GM21723 (cell line): Measurements from ENCODE around the gene GNPNAT1.
A peak's percentile ranks its signal among the peaks of the same experiment; 100 is the strongest.

Experiments
- ATAC-seq: cut with Tn5 transposase; IDR thresholded peaks from one replicate; pipeline ENCODE4 v1.9.1; 2021; ENCODE audit warnings: mild to moderate bottlenecking, moderate library complexity; ENCODE audit not compliant: unreplicated experiment

GNPNAT1 gene

GRCh38 chr14:52791223-52792096 lies at the start of gene GNPNAT1:
TSS of gene GNPNAT1 (minus strand) at chr14:52791607. CDS start at chr14:52784650, 6,957 bp downstream.
- ATAC-seq: peak; percentile 90

- ATAC-seq: no peak
These were observed 49.5 kb upstream of the GNPNAT1 start for GRCh38 chr14:52840877-52841276.

- no peak for ATAC-seq
These were observed 46.0 kb upstream of the GNPNAT1 start for GRCh38 chr14:52837451-52837850.

- ATAC-seq: no peak
These were observed 44.7 kb upstream of the GNPNAT1 start for GRCh38 chr14:52836063-52836462.

GRCh38 chr14:52835122-52835903 lies 43.9 kb upstream of the GNPNAT1 start:
- no peak for ATAC-seq

- no peak for ATAC-seq
These were observed 43.0 kb upstream of the GNPNAT1 start for GRCh38 chr14:52834440-52834842.

- ATAC-seq: no peak
These were observed 42.5 kb upstream of the GNPNAT1 start for GRCh38 chr14:52833891-52834290.

- no peak for ATAC-seq
These were observed 38.2 kb upstream of the GNPNAT1 start for GRCh38 chr14:52829527-52830185.

- ATAC-seq: no peak
These were observed 36.0 kb upstream of the GNPNAT1 start for GRCh38 chr14:52827426-52827825.

- no peak for ATAC-seq
These were observed 33.7 kb upstream of the GNPNAT1 start for GRCh38 chr14:52825085-52825484.

GRCh38 chr14:52824462-52824861 lies 33.1 kb upstream of the GNPNAT1 start:
- ATAC-seq: no peak

GRCh38 chr14:52821805-52822250 lies 30.4 kb upstream of the GNPNAT1 start:
- ATAC-seq: no peak

- no peak for ATAC-seq
These were observed 16.7 kb upstream of the GNPNAT1 start for GRCh38 chr14:52808101-52808500.

- no peak for ATAC-seq
These were observed 14.7 kb upstream of the GNPNAT1 start for GRCh38 chr14:52806115-52806514.

- no peak for ATAC-seq
These were observed 11.2 kb upstream of the GNPNAT1 start for GRCh38 chr14:52802597-52802996.

GRCh38 chr14:52801014-52801712 lies 9.8 kb upstream of the GNPNAT1 start:
- no peak for ATAC-seq

- no peak for ATAC-seq
These were observed 7.4 kb upstream of the GNPNAT1 start for GRCh38 chr14:52798826-52799225.

GRCh38 chr14:52797653-52798052 lies 6.2 kb upstream of the GNPNAT1 start:
- no peak for ATAC-seq

GRCh38 chr14:52793061-52793460 lies 1.7 kb upstream of the GNPNAT1 start:
- ATAC-seq: no peak

- no peak for ATAC-seq
These were observed 649 bp upstream of the GNPNAT1 start for GRCh38 chr14:52792097-52792415.

- peak; percentile 1 for ATAC-seq
These were observed 618 bp downstream of the GNPNAT1 start for GRCh38 chr14:52790756-52791222.
